HepG2 (cell line): ENCODE measurements around the gene DRD3.

ENCODE experiments used
- CBX2 ChIP-seq, 2 experiments: fragments of 200-600 bp in 1 of 2; sonication (generic); formaldehyde crosslinking in 1 of 2; IDR thresholded peaks; 2 replicates each; pipeline versions ENCODE4 v1.7.0 to v1.8.1; 2018 to 2022; ENCODE audit warnings: low read depth in 2 of 2, low read length in 1 of 2, mild to moderate bottlenecking in 1 of 2, missing genetic modification reagents in 1 of 2
- CTCF ChIP-seq: sonication (generic); formaldehyde crosslinking; IDR thresholded peaks from 2 replicates; pipeline ENCODE4 v1.5.0; 2020; ENCODE audit warnings: mild to moderate bottlenecking, missing genetic modification reagents, moderate library complexity
- ETV6 ChIP-seq: sonication (generic); formaldehyde crosslinking; conservative IDR thresholded peaks from 2 replicates; pipeline ENCODE4 v1.4.0; 2020; ENCODE audit warnings: missing genetic modification reagents
- GABPA ChIP-seq, 2 experiments: IDR thresholded peaks; 2 replicates each; pipeline ENCODE4 v1.6.1; 2011 to 2016; ENCODE audit warnings: low read depth in 2 of 2, low read length in 1 of 2, missing biosample characterization in 1 of 2, missing genetic modification characterization in 1 of 2
- NPAS2 ChIP-seq: sonication (generic); formaldehyde crosslinking; IDR thresholded peaks from 2 replicates; pipeline ENCODE4 v1.8.0; 2022; ENCODE audit warnings: mild to moderate bottlenecking, missing genetic modification reagents, borderline replicate concordance
- NR2C2 ChIP-seq: sonication (generic); formaldehyde crosslinking; IDR thresholded peaks from 2 replicates; pipeline ENCODE4 v1.4.0; 2020; ENCODE audit warnings: missing genetic modification reagents, mild to moderate bottlenecking, moderate library complexity, borderline replicate concordance
- POLR2A ChIP-seq, 2 experiments: IDR thresholded peaks; 2 replicates each; pipeline ENCODE4 v1.6.1; 2011; ENCODE audit warnings: low read depth in 2 of 2, low read length in 2 of 2, mild to moderate bottlenecking in 1 of 2, moderate library complexity in 1 of 2; ENCODE audit not compliant: insufficient read depth in 1 of 2
- SMAD1 ChIP-seq: sonication (generic); formaldehyde crosslinking; IDR thresholded peaks from 2 replicates; pipeline ENCODE4 v1.4.0; 2020; ENCODE audit warnings: missing genetic modification reagents, low read depth, mild to moderate bottlenecking, borderline replicate concordance
- U2AF1 ChIP-seq: fragments of 200-400 bp; formaldehyde crosslinking; optimal IDR thresholded peaks from 2 replicates; pipeline ENCODE3; 2017; ENCODE audit warnings: mild to moderate bottlenecking, low read depth, low read length
- ZBTB2 ChIP-seq: sonication (generic); formaldehyde crosslinking; IDR thresholded peaks from 2 replicates; pipeline ENCODE4 v1.8.0; 2022; ENCODE audit warnings: low read depth, missing genetic modification reagents
- ZKSCAN8 ChIP-seq: IDR thresholded peaks from 2 replicates; pipeline ENCODE4 v1.6.1; 2016; ENCODE audit warnings: borderline replicate concordance, missing genetic modification reagents, missing compliant biosample characterization
- ZMAT3 ChIP-seq: sonication (generic); formaldehyde crosslinking; conservative IDR thresholded peaks from 2 replicates; pipeline ENCODE4 v1.7.0; 2021; ENCODE audit warnings: missing genetic modification reagents
- ZSCAN5A ChIP-seq: sonication (generic); formaldehyde crosslinking; IDR thresholded peaks from 2 replicates; pipeline ENCODE4 v1.8.0; 2022; ENCODE audit warnings: mild to moderate bottlenecking, missing genetic modification reagents, borderline replicate concordance

GRCh38 chr3:114139836-114140235 is 39.0 kb downstream of the DRD3 start:
- TF ChIP-seq CTCF (CRISPR knock-in tag) (no peak), ETV6 (no peak), ZKSCAN8 (CRISPR knock-in tag) (no peak), ZSCAN5A (no peak), U2AF1 (no peak), GABPA (IDR thresholded peaks at IDR 0.05; ENCODE audit: low read depth, low read length) (no peak), GABPA (CRISPR knock-in tag; IDR thresholded peaks at IDR 0.05; ENCODE audit: low read depth) (no peak), POLR2A (IDR thresholded peaks at IDR 0.05; ENCODE audit: insufficient read depth in 1 of 2, low read depth in 2 of 2, low read length in 2 of 2) (no peak), SMAD1 (CRISPR knock-in tag) (no peak), ZMAT3 (CRISPR knock-in tag) (no peak), ZBTB2 (CRISPR knock-in tag) (no peak), NR2C2 (CRISPR knock-in tag) (no peak), NPAS2 (CRISPR knock-in tag) (no peak), CBX2 (IDR thresholded peaks at IDR 0.05; ENCODE audit: low read depth, low read length) (no peak), CBX2 (CRISPR knock-in tag; IDR thresholded peaks at IDR 0.05; ENCODE audit: low read depth) (no peak)
